CD8-positive, alpha-beta memory T cell (primary cell): ENCODE data around the gene POLE4. TPM values are rescaled to one million over a fixed set of nuclear protein-coding genes. Genes with fewer than 3 reads are reported as not detected.

Experiments
- CTCF ChIA-PET: fragments of 350-600 bp; sonication (Branson Sonifier 250); formaldehyde crosslinking; loops from one replicate; lab custom pipeline; 2021; ENCODE audit warnings: antibody characterized with exemption; lab: Charles Lee
- POLR2A ChIA-PET: fragments of 350-600 bp; sonication (Branson Sonifier 250); formaldehyde crosslinking; loops from one replicate; lab custom pipeline; 2021; ENCODE audit warnings: antibody characterized with exemption; lab: Charles Lee
- DNase-seq, 5 donors: peaks; one replicate each; pipeline versions ENCODE4 v3.0.0 to v3.0.0-alpha.2; 2020 to 2022; ENCODE audit warnings: mixed read lengths in 1 of 5
- H3K27ac ChIP-seq: one replicate; pipeline ENCODE4 v1.7.0; 2013; ENCODE audit warnings: low read depth, mild to moderate bottlenecking, low read length, moderate library complexity
- H3K27me3 ChIP-seq: 2 replicates; pipeline ENCODE4 v1.7.0; 2013; ENCODE audit warnings: low read length, mild to moderate bottlenecking; ENCODE audit not compliant: insufficient read depth, poor library complexity, severe bottlenecking
- H3K36me3 ChIP-seq: 2 replicates; pipeline ENCODE4 v1.7.0; 2013; ENCODE audit warnings: mild to moderate bottlenecking, low read length, moderate library complexity; ENCODE audit not compliant: insufficient read depth
- H3K4me1 ChIP-seq: 2 replicates; pipeline ENCODE4 v1.7.0; 2013; ENCODE audit warnings: mild to moderate bottlenecking, low read length, moderate library complexity; ENCODE audit not compliant: insufficient read depth
- H3K4me3 ChIP-seq: 2 replicates; pipeline ENCODE4 v1.7.0; 2013; ENCODE audit warnings: mild to moderate bottlenecking, low read length
- H3K9me3 ChIP-seq: 2 replicates; pipeline ENCODE4 v1.7.0; 2013; ENCODE audit warnings: mild to moderate bottlenecking, low read length
- H3K27ac Mint-ChIP-seq, 8 donors: one replicate each; pipeline ENCODE4 v1.8.0; 2020 to 2021; ENCODE audit warnings: mixed read lengths in 8 of 8, mild to moderate bottlenecking in 6 of 8, inconsistent platforms in 3 of 8, moderate library complexity in 3 of 8
- H3K27me3 Mint-ChIP-seq, 2 donors: one replicate each; pipeline ENCODE4 v1.8.0; 2020 to 2021; ENCODE audit warnings: mixed read lengths in 2 of 2, mild to moderate bottlenecking in 1 of 2, moderate library complexity in 1 of 2
- H3K36me3 Mint-ChIP-seq, 3 donors: one replicate each; pipeline ENCODE4 v1.8.0; 2020 to 2021; ENCODE audit warnings: mixed read lengths in 3 of 3, inconsistent platforms in 1 of 3, mild to moderate bottlenecking in 1 of 3
- H3K4me1 Mint-ChIP-seq, 3 donors: one replicate each; pipeline ENCODE4 v1.8.0; 2020 to 2021; ENCODE audit warnings: mixed read lengths in 3 of 3, inconsistent platforms in 1 of 3, mild to moderate bottlenecking in 1 of 3
- H3K4me3 Mint-ChIP-seq, 7 donors: one replicate each; pipeline ENCODE4 v1.8.0; 2020 to 2021; ENCODE audit warnings: mixed read lengths in 7 of 7, mild to moderate bottlenecking in 6 of 7, moderate library complexity in 4 of 7, inconsistent platforms in 2 of 7
- H3K9me3 Mint-ChIP-seq, 5 donors: one replicate each; pipeline ENCODE4 v1.8.0; 2020 to 2022; ENCODE audit warnings: mixed read lengths in 5 of 5, mild to moderate bottlenecking in 3 of 5, moderate library complexity in 2 of 5, inconsistent platforms in 1 of 5
- polyA plus RNA-seq: library from polyadenylated mRNA; unstranded; fragments of 300-500 nt; fragmentation: Illumina TruSeq; gene quantifications from one replicate; pipeline ENCODE4 v1.2.3, GENCODE V29; 2021
- total RNA-seq, 2 experiments: library from RNA; stranded (reverse); gene quantifications; one replicate each; pipeline ENCODE4 v1.2.3, GENCODE V29; 2021

Gene POLE4
- total RNA-seq (10 to 100 TPM; 67.8 to 68.6 TPM), polyA plus RNA-seq (131 TPM)

- peak; percentile 87 to 95 (median 92) for DNase-seq
- Mint-ChIP-seq H3K4me3 (peak within 1 kb of the TSS; percentile 81 to 93 (median 86)), H3K9me3 (no peaks in the 10 kb centered on the region), H3K27ac (peak within 1 kb of the TSS; percentile 86 to 97 (median 92)), H3K4me1 (peaks cover 43 to 65% (median 55%) of the 10 kb centered on the region in 3 donors), H3K36me3 (peaks cover 12 to 37% (median 16%) of the 10 kb centered on the region in 3 donors), H3K27me3 (no peaks in the 10 kb centered on the region)
- ChIA-PET POLR2A (interaction anchor here (0.6 kb wide), 1 partner anchor 1724 kb away, joined by 3 read pairs; the partner anchor contains the start of gene CCT7), CTCF (no interaction called here)
- Histone ChIP-seq H3K27me3 (no peaks in the 10 kb centered on the region), H3K36me3 (no peaks in the 10 kb centered on the region), H3K4me1 (peaks cover 17% of the 10 kb centered on the region), H3K27ac (peak within 1 kb of the TSS; percentile 72), H3K9me3 (no peaks in the 10 kb centered on the region), H3K4me3 (peak within 1 kb of the TSS; percentile 46)
Measured at GRCh38 chr2:74958274-74959105, at the start of gene POLE4. POLE4 (plus strand) TSS chr2:74958643; CDS start chr2:74958680, 37 bp downstream.

GRCh38 chr2:74908748-74909444 lies 49.5 kb upstream of the POLE4 start:
- peak overlapping the region in 1 of 8 donors; percentile 54 for H3K27ac Mint-ChIP-seq
- no peaks in the 10 kb centered on the region for H3K36me3 ChIP-seq
- no peak overlapping the region for H3K4me3 ChIP-seq
- H3K9me3 Mint-ChIP-seq: no peaks in the 10 kb centered on the region
- DNase-seq: no peak
- no peak overlapping the region for H3K27ac ChIP-seq
- CTCF ChIA-PET: no interaction called here
- POLR2A ChIA-PET: no interaction called here
- no peaks in the 10 kb centered on the region for H3K4me1 ChIP-seq
- peaks cover 0 to 4% (median 1%) of the 10 kb centered on the region in 3 donors for H3K4me1 Mint-ChIP-seq
- no peaks in the 10 kb centered on the region for H3K36me3 Mint-ChIP-seq
- peaks cover 3% of the 10 kb centered on the region for H3K27me3 ChIP-seq
- H3K9me3 ChIP-seq: no peaks in the 10 kb centered on the region
- H3K27me3 Mint-ChIP-seq: peaks cover 30 to 62% of the 10 kb centered on the region in 2 donors
- peak overlapping the region in 1 of 7 donors; percentile 37 for H3K4me3 Mint-ChIP-seq

GRCh38 chr2:74910245-74910644 lies 48.2 kb upstream of the POLE4 start:
- POLR2A ChIA-PET: no interaction called here
- peaks cover 3% of the 10 kb centered on the region for H3K27me3 ChIP-seq
- H3K27ac ChIP-seq: no peak overlapping the region

GRCh38 chr2:74911061-74911460 lies 47.4 kb upstream of the POLE4 start:
- Histone ChIP-seq H3K36me3 (no peaks in the 10 kb centered on the region), H3K27ac (no peak overlapping the region), H3K9me3 (no peaks in the 10 kb centered on the region), H3K27me3 (peaks cover 3% of the 10 kb centered on the region), H3K4me3 (no peak overlapping the region), H3K4me1 (no peaks in the 10 kb centered on the region)
- ChIA-PET CTCF (no interaction called here), POLR2A (no interaction called here)
- Mint-ChIP-seq H3K36me3 (no peaks in the 10 kb centered on the region), H3K4me3 (no peak overlapping the region), H3K4me1 (peaks cover 0 to 7% (median 1%) of the 10 kb centered on the region in 3 donors), H3K9me3 (no peaks in the 10 kb centered on the region), H3K27me3 (peaks cover 29 to 70% of the 10 kb centered on the region in 2 donors), H3K27ac (no peak overlapping the region)
- no peak for DNase-seq

More at GRCh38 chr2:74910245-74910644, 48.2 kb upstream of the POLE4 start:
- Mint-ChIP-seq H3K27me3 (peaks cover 28 to 72% of the 10 kb centered on the region in 2 donors), H3K36me3 (no peaks in the 10 kb centered on the region), H3K27ac (no peak overlapping the region), H3K4me3 (no peak overlapping the region), H3K4me1 (peaks cover 0 to 5% (median 1%) of the 10 kb centered on the region in 3 donors), H3K9me3 (no peaks in the 10 kb centered on the region)
- Histone ChIP-seq H3K36me3 (no peaks in the 10 kb centered on the region), H3K4me1 (no peaks in the 10 kb centered on the region), H3K4me3 (no peak overlapping the region), H3K9me3 (no peaks in the 10 kb centered on the region)
- no peak for DNase-seq
- CTCF ChIA-PET: no interaction called here

GRCh38 chr2:74915743-74916142 lies 42.7 kb upstream of the POLE4 start:
- POLR2A ChIA-PET: no interaction called here

GRCh38 chr2:74916394-74916793 lies 42.0 kb upstream of the POLE4 start:
- Mint-ChIP-seq H3K4me3 (no peak overlapping the region), H3K4me1 (peaks cover 0 to 15% (median 4%) of the 10 kb centered on the region in 3 donors), H3K27ac (no peak overlapping the region), H3K27me3 (peaks cover 21 to 58% of the 10 kb centered on the region in 2 donors), H3K36me3 (no peaks in the 10 kb centered on the region), H3K9me3 (no peaks in the 10 kb centered on the region)
- peaks cover 3% of the 10 kb centered on the region for H3K4me1 ChIP-seq
- no peak overlapping the region for H3K27ac ChIP-seq
- H3K36me3 ChIP-seq: no peaks in the 10 kb centered on the region
- ChIA-PET CTCF (interaction anchor here (1.0 to 1.6 kb wide), 2 partner anchors 10 to 694 kb away, joined by 3 to 5 read pairs; no protein-coding TSS in a partner anchor), POLR2A (no interaction called here)
- H3K27me3 ChIP-seq: no peaks in the 10 kb centered on the region
- no peak for DNase-seq
- no peaks in the 10 kb centered on the region for H3K9me3 ChIP-seq
- H3K4me3 ChIP-seq: no peak overlapping the region

More at GRCh38 chr2:74915743-74916142, 42.7 kb upstream of the POLE4 start:
- Mint-ChIP-seq H3K4me3 (no peak overlapping the region), H3K36me3 (no peaks in the 10 kb centered on the region), H3K4me1 (peaks cover 0 to 15% (median 4%) of the 10 kb centered on the region in 3 donors), H3K9me3 (no peaks in the 10 kb centered on the region), H3K27me3 (peaks cover 22 to 62% of the 10 kb centered on the region in 2 donors), H3K27ac (no peak overlapping the region)
- H3K27me3 ChIP-seq: no peaks in the 10 kb centered on the region
- no peaks in the 10 kb centered on the region for H3K36me3 ChIP-seq
- no peak overlapping the region for H3K27ac ChIP-seq
- H3K9me3 ChIP-seq: no peaks in the 10 kb centered on the region
- H3K4me1 ChIP-seq: peaks cover 3% of the 10 kb centered on the region
- no peak overlapping the region for H3K4me3 ChIP-seq
- DNase-seq: no peak
- CTCF ChIA-PET: interaction anchor here (1.6 kb wide), 1 partner anchor 10 kb away, joined by 5 read pairs; no protein-coding TSS in a partner anchor

- peaks cover 3% of the 10 kb centered on the region for H3K4me1 ChIP-seq
- H3K27ac ChIP-seq: no peak overlapping the region
- H3K4me3 ChIP-seq: no peak overlapping the region
- no peak for DNase-seq
- no peaks in the 10 kb centered on the region for H3K9me3 ChIP-seq
- H3K4me1 Mint-ChIP-seq: peaks cover 0 to 15% (median 4%) of the 10 kb centered on the region in 3 donors
- peaks cover 13 to 45% of the 10 kb centered on the region in 2 donors for H3K27me3 Mint-ChIP-seq
- no peaks in the 10 kb centered on the region for H3K9me3 Mint-ChIP-seq
- H3K36me3 ChIP-seq: no peaks in the 10 kb centered on the region
- ChIA-PET CTCF (interaction anchor here (0.9 to 1.9 kb wide), 6 partner anchors 10 to 716 kb away, joined by 3 to 9 read pairs (median 3); no protein-coding TSS in a partner anchor), POLR2A (interaction anchor here (0.5 kb wide), 1 partner anchor 1513 kb away, joined by 4 read pairs; no protein-coding TSS in a partner anchor)
- H3K36me3 Mint-ChIP-seq: no peaks in the 10 kb centered on the region
- H3K27me3 ChIP-seq: no peaks in the 10 kb centered on the region
- H3K4me3 Mint-ChIP-seq: no peak overlapping the region
- peak overlapping the region in 1 of 8 donors; percentile 55 for H3K27ac Mint-ChIP-seq
Measured at GRCh38 chr2:74917702-74918619, 40.5 kb upstream of the POLE4 start.
